ENCODE results near the gene DNAJB9. TPM values are rescaled to one million over a fixed set of nuclear protein-coding genes. Genes with fewer than 3 reads are reported as not detected.

Gene DNAJB9
- total RNA-seq, 1 experiment from 2014 or later: 13.3 TPM

GRCh38 chr7:108559253-108559652 lies 10.4 kb upstream of the DNAJB9 start:
- CTCF ChIA-PET: no interaction called here
- Mint-ChIP-seq H3K4me1 (ENCODE audit: low read depth, unreplicated experiment) (peaks cover 8% of the 10 kb centered on the region), H3K36me3 (ENCODE audit: insufficient read depth, unreplicated experiment) (no peaks in the 10 kb centered on the region), H3K27me3 (ENCODE audit: unreplicated experiment) (no peaks in the 10 kb centered on the region), H3K9me3 (ENCODE audit: low read depth, unreplicated experiment) (peaks cover 6% of the 10 kb centered on the region), H3K4me3 (ENCODE audit: low read depth, unreplicated experiment) (no peak overlapping the region), H3K27ac (ENCODE audit: unreplicated experiment) (no peak overlapping the region)
- no peak for DNase-seq
- intact Hi-C loops (cut with micrococcal nuclease; ENCODE audit: unreplicated experiment): no loop called here
- no TSS peak for BruUV-seq (replicated peaks)
- TF ChIP-seq, protein P1, sequence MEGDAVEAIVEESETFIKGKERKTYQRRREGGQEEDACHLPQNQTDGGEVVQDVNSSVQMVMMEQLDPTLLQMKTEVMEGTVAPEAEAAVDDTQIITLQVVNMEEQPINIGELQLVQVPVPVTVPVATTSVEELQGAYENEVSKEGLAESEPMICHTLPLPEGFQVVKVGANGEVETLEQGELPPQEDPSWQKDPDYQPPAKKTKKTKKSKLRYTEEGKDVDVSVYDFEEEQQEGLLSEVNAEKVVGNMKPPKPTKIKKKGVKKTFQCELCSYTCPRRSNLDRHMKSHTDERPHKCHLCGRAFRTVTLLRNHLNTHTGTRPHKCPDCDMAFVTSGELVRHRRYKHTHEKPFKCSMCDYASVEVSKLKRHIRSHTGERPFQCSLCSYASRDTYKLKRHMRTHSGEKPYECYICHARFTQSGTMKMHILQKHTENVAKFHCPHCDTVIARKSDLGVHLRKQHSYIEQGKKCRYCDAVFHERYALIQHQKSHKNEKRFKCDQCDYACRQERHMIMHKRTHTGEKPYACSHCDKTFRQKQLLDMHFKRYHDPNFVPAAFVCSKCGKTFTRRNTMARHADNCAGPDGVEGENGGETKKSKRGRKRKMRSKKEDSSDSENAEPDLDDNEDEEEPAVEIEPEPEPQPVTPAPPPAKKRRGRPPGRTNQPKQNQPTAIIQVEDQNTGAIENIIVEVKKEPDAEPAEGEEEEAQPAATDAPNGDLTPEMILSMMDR (IDR thresholded peaks at IDR 0.05; ENCODE audit: unreplicated experiment): no peak

- CTCF ChIA-PET: interaction anchor here (1.2 kb wide), 1 partner anchor 9 kb away, joined by 3 read pairs; no protein-coding TSS in a partner anchor
- no peaks in the 10 kb centered on the region for H3K36me3 Mint-ChIP-seq (ENCODE audit: insufficient read depth, unreplicated experiment)
- no peak overlapping the region for H3K4me3 Mint-ChIP-seq (ENCODE audit: low read depth, unreplicated experiment)
- no peaks in the 10 kb centered on the region for H3K27me3 Mint-ChIP-seq (ENCODE audit: unreplicated experiment)
- peaks cover 8% of the 10 kb centered on the region for H3K4me1 Mint-ChIP-seq (ENCODE audit: low read depth, unreplicated experiment)
- TF ChIP-seq, protein P1 (IDR thresholded peaks at IDR 0.05; ENCODE audit: unreplicated experiment): no peak
- H3K27ac Mint-ChIP-seq (ENCODE audit: unreplicated experiment): no peak overlapping the region
- BruUV-seq (replicated peaks): no TSS peak
- H3K9me3 Mint-ChIP-seq (ENCODE audit: low read depth, unreplicated experiment): peaks cover 6% of the 10 kb centered on the region
- no peak for DNase-seq
- intact Hi-C loops (cut with micrococcal nuclease; ENCODE audit: unreplicated experiment): no loop called here
Measured at GRCh38 chr7:108561047-108561619, 8.5 kb upstream of the DNAJB9 start.

- Mint-ChIP-seq H3K27me3 (ENCODE audit: unreplicated experiment) (no peaks in the 10 kb centered on the region), H3K4me1 (ENCODE audit: low read depth, unreplicated experiment) (no peaks in the 10 kb centered on the region), H3K27ac (ENCODE audit: unreplicated experiment) (peak overlapping the region; percentile 4), H3K4me3 (ENCODE audit: low read depth, unreplicated experiment) (no peak overlapping the region), H3K9me3 (ENCODE audit: low read depth, unreplicated experiment) (no peaks in the 10 kb centered on the region), H3K36me3 (ENCODE audit: insufficient read depth, unreplicated experiment) (peaks cover 29% of the 10 kb centered on the region)
- no TSS peak for BruUV-seq (replicated peaks)
- CTCF ChIA-PET: no interaction called here
- intact Hi-C loops (cut with micrococcal nuclease; ENCODE audit: unreplicated experiment): loop anchor here (5.0 kb wide), 1 partner anchor 39 kb away; the partner anchor contains the start of gene PNPLA8
- TF ChIP-seq, protein P1 (IDR thresholded peaks at IDR 0.05; ENCODE audit: unreplicated experiment): no peak
- DNase-seq: no peak
Measured at GRCh38 chr7:108565987-108566386, 3.7 kb upstream of the DNAJB9 start.

- H3K27ac Mint-ChIP-seq (ENCODE audit: unreplicated experiment): peak overlapping the region; percentile 99
- CTCF ChIA-PET: no interaction called here
- intact Hi-C loops (cut with micrococcal nuclease; ENCODE audit: unreplicated experiment): loop anchor here (5.0 kb wide), 1 partner anchor 42 kb away; the partner anchor contains the start of gene PNPLA8
- TF ChIP-seq, protein P1 (IDR thresholded peaks at IDR 0.05; ENCODE audit: unreplicated experiment): no peak
- H3K27me3 Mint-ChIP-seq (ENCODE audit: unreplicated experiment): no peaks in the 10 kb centered on the region
- H3K9me3 Mint-ChIP-seq (ENCODE audit: low read depth, unreplicated experiment): no peaks in the 10 kb centered on the region
- peak overlapping the region; percentile 99 for H3K4me3 Mint-ChIP-seq (ENCODE audit: low read depth, unreplicated experiment)
- BruUV-seq (replicated peaks): TSS peak; percentile 66
- H3K4me1 Mint-ChIP-seq (ENCODE audit: low read depth, unreplicated experiment): no peaks in the 10 kb centered on the region
- peaks cover 41% of the 10 kb centered on the region for H3K36me3 Mint-ChIP-seq (ENCODE audit: insufficient read depth, unreplicated experiment)
- no peak for DNase-seq
Measured at GRCh38 chr7:108568801-108569380, 783 bp upstream of the DNAJB9 start.

Data from Calu3 (cell line).